ENCODE results near the gene FBXW8.

DNA sequence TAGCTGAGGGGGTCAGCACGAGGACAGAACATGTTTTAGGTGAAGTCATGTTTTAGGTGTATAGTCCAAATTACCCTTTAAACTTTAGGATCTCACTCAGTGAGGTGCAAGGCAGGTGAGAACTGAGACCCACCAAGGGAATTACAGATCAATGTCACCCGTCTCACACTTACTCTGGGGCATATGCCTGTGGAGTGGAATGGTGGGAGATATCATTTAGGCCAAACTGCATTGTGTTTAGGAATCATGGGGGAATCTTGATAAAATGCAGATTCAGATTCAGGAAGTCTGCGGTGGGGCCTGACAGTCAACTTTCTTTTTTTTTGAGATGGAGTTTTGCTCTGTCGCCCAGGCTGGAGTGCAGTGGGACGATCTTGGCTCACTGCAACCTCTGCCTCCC lies 17.8 kb downstream of the FBXW8 start:
- TF ChIP-seq EZH2 (IDR thresholded peaks at IDR 0.05) (no peak), POLR2AphosphoS5 (IDR thresholded peaks at IDR 0.05; ENCODE audit: borderline replicate concordance, low read depth, low read length) (no peak)
